Smooth muscle cell (in vitro differentiated cells): ENCODE data around the gene ZEB2. TPM values are rescaled to one million over a fixed set of nuclear protein-coding genes. Genes with fewer than 3 reads are reported as not detected.

Source experiments
- DNase-seq: peaks from one replicate; lab custom pipeline; 2025; ENCODE audit not compliant: unreplicated experiment; lab: John Stamatoyannopoulos, UW
- H2AFZ ChIP-seq: fragments of 200-600 bp; sonication (generic); 2 replicates; pipeline ENCODE4 v1.6.0; 2016; ENCODE audit warnings: antibody characterized with exemption, low read depth, mild to moderate bottlenecking
- H3F3A ChIP-seq: fragments of 200-600 bp; sonication (generic); 2 replicates; pipeline ENCODE4 v1.6.0; 2017; ENCODE audit warnings: antibody characterized with exemption, low read depth
- H3K27ac ChIP-seq: fragments of 200-600 bp; sonication (generic); 2 replicates; pipeline ENCODE4 v1.5.1; 2016; ENCODE audit warnings: low read depth, mild to moderate bottlenecking
- H3K27me3 ChIP-seq: fragments of 200-600 bp; sonication (generic); 2 replicates; pipeline ENCODE4 v1.6.1; 2016; ENCODE audit warnings: low read depth, mild to moderate bottlenecking
- H3K36me3 ChIP-seq: fragments of 200-600 bp; sonication (generic); 2 replicates; pipeline ENCODE4 v1.5.1; 2016; ENCODE audit warnings: low read depth
- H3K4me1 ChIP-seq: fragments of 200-600 bp; sonication (generic); 2 replicates; pipeline ENCODE4 v1.5.1; 2016; ENCODE audit warnings: low read depth
- H3K4me2 ChIP-seq: fragments of 200-600 bp; sonication (generic); 2 replicates; pipeline ENCODE4 v1.6.0; 2016; ENCODE audit warnings: mild to moderate bottlenecking
- H3K4me3 ChIP-seq: fragments of 200-600 bp; sonication (generic); 2 replicates; pipeline ENCODE4 v1.5.1; 2016; ENCODE audit warnings: mild to moderate bottlenecking
- H3K79me2 ChIP-seq: fragments of 200-600 bp; sonication (generic); 2 replicates; pipeline ENCODE4 v1.6.0; 2016; ENCODE audit warnings: low read depth, mild to moderate bottlenecking
- H3K9ac ChIP-seq: fragments of 200-600 bp; sonication (generic); 2 replicates; pipeline ENCODE4 v1.6.0; 2016; ENCODE audit warnings: low read depth
- H3K9me3 ChIP-seq: fragments of 200-600 bp; sonication (generic); replicated peaks from 2 replicates; pipeline ENCODE4 v1.5.1; 2016; ENCODE audit warnings: low read depth
- H4K20me1 ChIP-seq: fragments of 200-600 bp; sonication (generic); 2 replicates; pipeline ENCODE4 v1.6.0; 2016; ENCODE audit warnings: low read depth
- CTCF ChIP-seq: fragments of 200-600 bp; sonication (generic); IDR thresholded peaks from 2 replicates; pipeline ENCODE4 v1.5.1; 2017; ENCODE audit warnings: borderline replicate concordance, mild to moderate bottlenecking, antibody characterized with exemption; ENCODE audit not compliant: insufficient read depth, poor library complexity, severe bottlenecking
- WGBS: methylation state at CpG from one replicate; pipeline ENCODE4 v1.1.7; 2016; ENCODE audit warnings: low lambda C conversion rate; 5-methylcytosine and 5-hydroxymethylcytosine counted together
- polyA plus RNA-seq: library from polyadenylated mRNA; unstranded; fragments of >200 nt; fragmentation: Nextera tagmentation; extraction: Ambion mirVana; gene quantifications from 2 replicates; pipeline ENCODE4 v1.2.1, GENCODE V29; 2016
- total RNA-seq: library from RNA; depleted of rRNA; stranded (reverse); fragments of >200 nt; gene quantifications from 2 replicates; pipeline ENCODE4 v1.2.3, GENCODE V29; 2014

Gene ZEB2
- total and polyA plus RNA-seq, 2 experiments from 2014 or later: 67.5 to 148 TPM

GRCh38 chr2:144459286-144459685, 60.6 kb downstream of the ZEB2 start:
- no peak overlapping the region for H3K4me3 ChIP-seq
- H3K27me3 ChIP-seq: no peaks in the 10 kb centered on the region
- H3K27ac ChIP-seq: peak overlapping the region; percentile 97
- peak overlapping the region; percentile 81 for H3K9ac ChIP-seq
- peaks cover 75% of the 10 kb centered on the region for H4K20me1 ChIP-seq
- peaks cover 24% of the 10 kb centered on the region for H3F3A ChIP-seq
- H3K9me3 ChIP-seq: no peaks in the 10 kb centered on the region
- peak overlapping the region; percentile 72 for H3K4me2 ChIP-seq
- 56% methylated on average over 3 of the region's 3 CpGs for WGBS
- peaks cover 98% of the 10 kb centered on the region for H3K79me2 ChIP-seq
- no peak for DNase-seq
- H2AFZ ChIP-seq: no peak overlapping the region
- TF ChIP-seq CTCF: no peak
- peaks cover 72% of the 10 kb centered on the region for H3K4me1 ChIP-seq
- no peaks in the 10 kb centered on the region for H3K36me3 ChIP-seq

DNA sequence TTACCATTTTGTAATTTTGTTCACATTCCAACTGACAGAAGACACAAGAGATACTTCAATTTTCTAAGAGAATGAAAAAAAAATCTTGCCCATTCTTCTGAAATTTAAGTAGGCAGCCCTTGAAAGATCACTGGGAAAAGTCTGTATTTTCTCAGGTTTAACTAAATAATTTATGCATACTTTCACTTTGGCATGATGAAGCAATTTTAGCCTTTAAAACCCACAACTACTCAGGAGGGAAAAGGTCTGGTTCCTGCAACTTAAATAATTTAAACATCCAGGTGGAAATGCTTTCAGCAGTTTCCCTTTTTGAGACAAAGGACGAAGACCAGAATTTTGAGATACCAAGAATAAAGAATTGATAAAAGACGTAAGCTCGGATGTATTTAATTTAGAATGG, 61.4 kb downstream of the ZEB2 start:
- Histone ChIP-seq H3F3A (peaks cover 24% of the 10 kb centered on the region), H3K79me2 (peaks cover 98% of the 10 kb centered on the region), H4K20me1 (peaks cover 68% of the 10 kb centered on the region), H3K4me2 (peak overlapping the region; percentile 72), H3K27me3 (no peaks in the 10 kb centered on the region), H3K36me3 (no peaks in the 10 kb centered on the region), H3K27ac (peak overlapping the region; percentile 97), H3K9ac (peak overlapping the region; percentile 81), H3K4me3 (no peak overlapping the region), H3K4me1 (peaks cover 79% of the 10 kb centered on the region), H3K9me3 (no peaks in the 10 kb centered on the region), H2AFZ (no peak overlapping the region)
- 89% methylated on average over 3 of the region's 3 CpGs for WGBS
- TF ChIP-seq CTCF: no peak
- no peak for DNase-seq

- no peak overlapping the region for H3K4me3 ChIP-seq
- peak overlapping the region; percentile 80 for H3K4me2 ChIP-seq
- peak overlapping the region; percentile 75 for H3K9ac ChIP-seq
- no peak overlapping the region for H2AFZ ChIP-seq
- 17% methylated on average over 3 of the region's 3 CpGs for whole genome bisulfite sequencing
- no peak for DNase-seq
- H3K4me1 ChIP-seq: peaks cover 90% of the 10 kb centered on the region
- peak overlapping the region; percentile 97 for H3K27ac ChIP-seq
- peaks cover 58% of the 10 kb centered on the region for H4K20me1 ChIP-seq
- no peaks in the 10 kb centered on the region for H3K36me3 ChIP-seq
- no peak for TF ChIP-seq CTCF
- H3K27me3 ChIP-seq: no peaks in the 10 kb centered on the region
- H3K9me3 ChIP-seq: no peaks in the 10 kb centered on the region
- peaks cover 28% of the 10 kb centered on the region for H3F3A ChIP-seq
- peaks cover 98% of the 10 kb centered on the region for H3K79me2 ChIP-seq
Observed at GRCh38 chr2:144456680-144457079, 63.2 kb downstream of the ZEB2 start.

DNA sequence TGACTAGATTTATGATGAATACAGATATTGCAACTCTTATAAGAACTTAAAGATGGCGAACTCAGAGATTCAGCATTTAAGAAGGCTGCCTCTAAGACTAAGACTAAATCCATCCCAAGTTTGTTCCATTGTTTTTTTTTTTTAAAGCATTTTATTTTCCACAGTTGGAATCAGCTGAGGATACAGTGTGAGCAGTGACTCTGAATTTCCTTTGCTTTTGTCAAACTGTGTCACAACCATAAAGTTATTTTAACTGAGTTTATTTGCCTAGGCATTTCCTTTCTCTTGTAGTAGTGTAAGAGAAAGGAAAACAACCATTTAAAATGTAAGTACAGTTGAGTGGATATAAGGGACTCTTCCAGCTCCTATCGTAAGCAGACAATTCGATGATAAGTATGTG, 63.9 kb downstream of the ZEB2 start:
- Histone ChIP-seq H3K79me2 (peaks cover 98% of the 10 kb centered on the region), H3K36me3 (no peaks in the 10 kb centered on the region), H3K9ac (peak overlapping the region; percentile 75), H3K27ac (peak overlapping the region; percentile 97), H3K27me3 (no peaks in the 10 kb centered on the region), H3K4me2 (peak overlapping the region; percentile 80), H2AFZ (no peak overlapping the region), H4K20me1 (peaks cover 51% of the 10 kb centered on the region), H3F3A (peaks cover 27% of the 10 kb centered on the region), H3K9me3 (no peaks in the 10 kb centered on the region), H3K4me1 (peaks cover 89% of the 10 kb centered on the region), H3K4me3 (no peak overlapping the region)
- DNase-seq: no peak
- no peak for TF ChIP-seq CTCF
- WGBS: 80% methylated on average over 3 of the region's 3 CpGs
